Small intestine (tissue), 7 donors: Measurements from ENCODE around the gene CDH3. TPM values are rescaled to one million over a fixed set of nuclear protein-coding genes. Genes with fewer than 3 reads are reported as not detected.

Experiments used
- DNase-seq, 2 donors: peaks; one replicate each; pipeline versions ENCODE4 v3.0.0 to v3.0.0-alpha.2; 2013
- FAIRE-seq: peaks from 2 replicates; lab custom pipeline; 2012; peaks lifted over from hg19 to GRCh38; lab: Jason Lieb, UNC
- H3K27ac ChIP-seq, 3 donors: one replicate each; pipeline ENCODE4 v1.5.1; 2013; ENCODE audit warnings: low read length in 2 of 3, mild to moderate bottlenecking in 2 of 3, control low read depth in 1 of 3, inconsistent platforms in 1 of 3, low read depth in 1 of 3, moderate library complexity in 1 of 3
- H3K27me3 ChIP-seq, 3 donors: one replicate each; pipeline ENCODE4 v1.6.1; 2013; ENCODE audit warnings: low read length in 3 of 3, inconsistent platforms in 1 of 3; ENCODE audit not compliant: control insufficient read depth in 3 of 3, insufficient read depth in 3 of 3
- H3K36me3 ChIP-seq, 3 donors: one replicate each; pipeline ENCODE4 v1.6.1; 2013; ENCODE audit warnings: low read length in 3 of 3, inconsistent platforms in 1 of 3, low read depth in 1 of 3, mild to moderate bottlenecking in 1 of 3, moderate library complexity in 1 of 3; ENCODE audit not compliant: control insufficient read depth in 3 of 3, insufficient read depth in 2 of 3
- H3K4me1 ChIP-seq, 3 donors: one replicate each; pipeline ENCODE4 v1.6.1; 2013; ENCODE audit warnings: low read length in 2 of 3, inconsistent platforms in 1 of 3, low read depth in 1 of 3, mild to moderate bottlenecking in 1 of 3, moderate library complexity in 1 of 3; ENCODE audit not compliant: control insufficient read depth in 3 of 3, insufficient read depth in 2 of 3
- H3K4me3 ChIP-seq, 3 donors: one replicate each; pipeline ENCODE4 v1.5.1; 2013; ENCODE audit warnings: low read length in 3 of 3, control low read depth in 1 of 3, inconsistent platforms in 1 of 3, low read depth in 1 of 3, mild to moderate bottlenecking in 1 of 3, moderate library complexity in 1 of 3
- H3K9me3 ChIP-seq, 2 donors: one replicate each; pipeline ENCODE4 v1.6.1; 2013; ENCODE audit warnings: low read depth in 1 of 2, low read length in 1 of 2; ENCODE audit not compliant: control insufficient read depth in 2 of 2, insufficient read depth in 1 of 2
- WGBS, 3 donors: extraction: QIAGEN DNeasy Blood & Tissue Kit; methylation state at CpG; one replicate each; pipeline ENCODE4 v1.1.7; 2013; 5-methylcytosine and 5-hydroxymethylcytosine counted together
- polyA plus RNA-seq, 4 donors: library from polyadenylated mRNA; stranded (reverse) in 3 of 4; unstranded in 1 of 4; fragments of 200-250 nt in 3 of 4; fragments of 120-200 nt in 1 of 4; gene quantifications; one replicate each; pipeline versions ENCODE4 v1.2.1 to v1.2.3, GENCODE V29; 2013
- donor health status: healthy with polysubstance abuse.
- donor health status: control.
- donor health status: control.
- donor health status: Bipolar disorder and iron deficiency.
- donor health status: healthy.

The CDH3 gene
- polyA plus RNA-seq, 4 donors, result 0.33 to 1.4 (median 0.54) TPM; not detected in 1

DNA sequence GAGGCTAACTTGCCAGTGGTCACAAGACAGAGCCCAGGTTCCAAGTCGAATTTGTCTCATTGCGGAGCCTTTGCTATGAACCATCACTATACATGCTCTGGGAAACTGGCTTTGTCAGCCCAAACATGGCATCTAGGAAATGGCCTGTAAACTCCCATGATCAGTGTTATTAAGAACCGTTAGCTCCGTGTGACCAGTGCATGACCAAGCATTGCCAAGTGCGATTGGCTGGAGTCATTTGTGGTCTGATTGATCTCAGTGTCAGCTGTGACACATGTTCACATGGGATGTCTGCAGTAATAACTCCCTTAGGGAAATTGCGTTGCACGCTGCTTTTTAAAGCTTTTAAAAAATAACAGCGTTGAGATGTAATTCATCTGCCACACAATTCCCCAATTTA lies 18.6 kb upstream of the CDH3 start:
- FAIRE-seq (no peak), DNase-seq (no peak)
- Histone ChIP-seq H3K27me3 (peaks cover 0 to 2% (median 2%) of the 10 kb centered on the region in 3 donors), H3K9me3 (peaks cover 0 to 4% of the 10 kb centered on the region in 2 donors), H3K36me3 (no peaks in the 10 kb centered on the region), H3K27ac (no peak overlapping the region), H3K4me3 (no peak overlapping the region), H3K4me1 (no peaks in the 10 kb centered on the region)
- whole genome bisulfite sequencing, 3 donors, result 81 to 83% (median 82%) methylated on average over 8 of the region's 8 CpGs

- no peak for FAIRE-seq
- Histone ChIP-seq H3K9me3 (peaks cover 0 to 2% of the 10 kb centered on the region in 2 donors), H3K4me3 (no peak overlapping the region), H3K36me3 (no peaks in the 10 kb centered on the region), H3K27ac (no peak overlapping the region), H3K4me1 (no peaks in the 10 kb centered on the region), H3K27me3 (peaks cover 0 to 2% (median 2%) of the 10 kb centered on the region in 3 donors)
- WGBS, 3 donors, result 54 to 69% (median 58%) methylated on average over 5 of the region's 5 CpGs
- DNase-seq, result no peak
Observed at GRCh38 chr16:68627951-68628425, 17.1 kb upstream of the CDH3 start.

DNA sequence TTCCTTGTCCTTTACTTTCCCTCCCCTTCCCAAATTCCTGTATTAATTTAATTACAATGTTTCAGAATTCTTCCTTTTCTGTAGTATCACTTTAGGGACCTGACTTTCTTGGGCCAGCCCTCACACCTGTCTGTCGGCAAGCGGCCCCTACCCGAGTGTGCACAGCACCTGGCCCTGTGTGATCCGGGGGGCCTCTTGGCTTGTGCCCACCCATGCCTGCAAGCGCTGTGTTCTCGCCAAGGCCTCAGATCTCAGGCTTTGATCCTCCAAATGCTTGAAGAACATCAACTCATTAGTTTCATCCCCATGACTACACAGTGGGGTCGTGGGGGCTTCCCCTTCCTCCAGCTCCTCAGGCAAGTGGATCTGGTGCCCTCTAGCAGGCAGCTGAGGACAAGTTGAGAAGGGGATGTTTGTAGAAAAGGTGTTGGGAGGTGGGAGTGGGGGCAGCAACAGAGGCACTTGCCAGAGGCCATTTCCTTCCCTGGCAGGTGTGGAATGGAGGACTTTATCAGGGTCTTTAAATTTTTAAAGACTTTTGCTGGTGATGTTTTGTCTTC lies 15.7 kb upstream of the CDH3 start:
- DNase-seq (no peak), FAIRE-seq (no peak)
- Histone ChIP-seq H3K36me3 (no peaks in the 10 kb centered on the region), H3K27me3 (peaks cover 0 to 2% (median 2%) of the 10 kb centered on the region in 3 donors), H3K4me1 (no peaks in the 10 kb centered on the region), H3K27ac (no peak overlapping the region), H3K9me3 (no peaks in the 10 kb centered on the region), H3K4me3 (no peak overlapping the region)
- WGBS, 3 donors, result 68 to 73% (median 68%) methylated on average over 7 of the region's 7 CpGs

DNA sequence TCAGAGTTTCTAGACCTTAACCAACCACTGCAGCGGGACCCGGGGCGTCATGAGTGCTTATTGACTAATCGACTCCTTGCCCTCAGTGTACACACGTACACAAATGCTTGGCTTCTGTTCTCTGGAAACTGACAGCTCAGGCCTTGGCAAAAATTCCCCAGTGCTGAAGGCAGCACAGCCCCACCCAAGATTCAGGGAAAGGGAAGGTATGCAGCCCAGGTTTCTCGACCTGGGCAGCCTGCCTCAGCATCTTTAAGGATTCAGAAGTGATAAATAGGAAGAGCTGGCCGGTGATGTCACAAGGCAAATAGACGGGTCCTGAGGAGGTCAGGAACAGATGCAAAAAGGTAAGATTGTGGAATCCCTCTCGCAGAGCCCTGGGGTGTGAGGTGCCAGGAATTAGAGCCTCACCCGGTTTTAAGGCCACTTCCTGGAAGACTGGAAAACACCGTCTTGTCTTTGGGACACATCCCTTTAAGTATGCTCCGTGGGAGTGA lies 9.0 kb upstream of the CDH3 start:
- H3K4me3 ChIP-seq, result no peak overlapping the region
- FAIRE-seq (no peak), DNase-seq (no peak)
- WGBS, 3 donors, result 20 to 38% (median 23%) methylated on average over 12 of the region's 12 CpGs
- no peaks in the 10 kb centered on the region for H3K27me3 ChIP-seq
- H3K27ac ChIP-seq, result no peak overlapping the region
- H3K36me3 ChIP-seq, result no peaks in the 10 kb centered on the region
- H3K9me3 ChIP-seq, result no peaks in the 10 kb centered on the region
- no peaks in the 10 kb centered on the region for H3K4me1 ChIP-seq

DNA sequence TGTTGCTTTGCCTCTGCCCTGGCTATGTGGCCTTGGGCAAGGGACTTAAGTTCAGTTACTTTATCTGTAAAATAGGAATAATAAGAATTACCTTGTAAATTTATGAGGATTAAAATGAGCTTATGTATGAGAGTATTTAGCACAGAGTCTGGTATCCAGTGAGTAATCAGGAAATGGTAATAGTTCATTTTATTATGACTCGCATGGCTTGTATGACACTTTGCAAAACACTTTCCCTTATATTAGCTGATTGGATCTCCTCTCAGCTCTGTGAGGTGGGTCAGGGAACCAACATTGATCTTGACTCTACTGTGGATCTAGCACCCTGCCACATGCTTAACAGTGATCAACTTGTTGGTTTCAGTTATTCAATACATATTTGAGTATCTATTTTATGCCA lies 8.3 kb upstream of the CDH3 start:
- Histone ChIP-seq H3K27me3 (no peaks in the 10 kb centered on the region), H3K36me3 (no peaks in the 10 kb centered on the region), H3K4me3 (no peak overlapping the region), H3K4me1 (no peaks in the 10 kb centered on the region), H3K27ac (no peak overlapping the region), H3K9me3 (no peaks in the 10 kb centered on the region)
- DNase-seq (no peak), FAIRE-seq (no peak)
- WGBS, 3 donors, result 38 to 43% (median 42%) methylated on average over 1 of the region's 1 CpG

GRCh38 chr16:68640972-68641371 lies 4.1 kb upstream of the CDH3 start:
- no peaks in the 10 kb centered on the region for H3K9me3 ChIP-seq
- H3K4me3 ChIP-seq, result no peak overlapping the region
- no peak overlapping the region for H3K27ac ChIP-seq
- DNase-seq (peak; percentile 38 to 40), FAIRE-seq (no peak)
- H3K27me3 ChIP-seq, result peaks cover 0 to 40% (median 13%) of the 10 kb centered on the region in 3 donors
- 35 to 59% (median 42%) methylated on average over 3 of the region's 3 CpGs for WGBS, 3 donors
- H3K36me3 ChIP-seq, result no peaks in the 10 kb centered on the region
- peaks cover 0 to 26% (median 9%) of the 10 kb centered on the region in 3 donors for H3K4me1 ChIP-seq

GRCh38 chr16:68642047-68642435 lies 3.1 kb upstream of the CDH3 start:
- WGBS, 3 donors, result 52 to 71% (median 69%) methylated on average over 10 of the region's 10 CpGs
- no peaks in the 10 kb centered on the region for H3K9me3 ChIP-seq
- no peak overlapping the region for H3K27ac ChIP-seq
- DNase-seq (no peak), FAIRE-seq (no peak)
- peak overlapping the region in 1 of 3 donors; percentile 25 for H3K4me3 ChIP-seq
- no peaks in the 10 kb centered on the region for H3K36me3 ChIP-seq
- H3K4me1 ChIP-seq, result peaks cover 0 to 30% (median 9%) of the 10 kb centered on the region in 3 donors
- peaks cover 0 to 51% (median 15%) of the 10 kb centered on the region in 3 donors for H3K27me3 ChIP-seq

- WGBS, 3 donors, result 3 to 12% (median 10%) methylated on average over 48 to 51 of the region's 51 CpGs
- Histone ChIP-seq H3K4me3 (peak overlapping the region in 1 of 3 donors; percentile 25), H3K36me3 (no peaks in the 10 kb centered on the region), H3K4me1 (peaks cover 0 to 30% (median 9%) of the 10 kb centered on the region in 3 donors), H3K27ac (peak overlapping the region in 1 of 3 donors; percentile 33), H3K9me3 (no peaks in the 10 kb centered on the region), H3K27me3 (peaks cover under 1 to 56% (median 18%) of the 10 kb centered on the region in 3 donors)
- peak in 1 of 2 donors; percentile 60 for DNase-seq
- FAIRE-seq, result no peak
Observed at GRCh38 chr16:68642436-68643101, 2.5 kb upstream of the CDH3 start.
